IMR-90 (cell line): ENCODE measurements around the gene TRAPPC3.

Source experiments
- CEBPB ChIP-seq: IDR thresholded peaks from 2 replicates; pipeline ENCODE4 v1.6.1; 2012; ENCODE audit warnings: low read depth, low read length, improper control_type of control experiment
- CTCF ChIP-seq: conservative IDR thresholded peaks from 2 replicates; pipeline ENCODE4 v1.5.1; 2012; ENCODE audit warnings: mild to moderate bottlenecking, low read depth, low read length, improper control_type of control experiment
- POLR2A ChIP-seq: IDR thresholded peaks from 2 replicates; pipeline ENCODE4 v1.6.1; 2012; ENCODE audit warnings: mild to moderate bottlenecking, low read depth, low read length
- RCOR1 ChIP-seq: IDR thresholded peaks from 2 replicates; pipeline ENCODE4 v1.6.1; 2012; ENCODE audit warnings: mild to moderate bottlenecking, low read length, improper control_type of control experiment; ENCODE audit not compliant: insufficient replicate concordance
- SMC3 ChIP-seq: fragments of 150-350 bp; IDR thresholded peaks from 2 replicates; pipeline ENCODE4 v1.6.1; 2016; ENCODE audit warnings: low read depth, mild to moderate bottlenecking, antibody characterized with exemption, low read length, moderate library complexity

DNA sequence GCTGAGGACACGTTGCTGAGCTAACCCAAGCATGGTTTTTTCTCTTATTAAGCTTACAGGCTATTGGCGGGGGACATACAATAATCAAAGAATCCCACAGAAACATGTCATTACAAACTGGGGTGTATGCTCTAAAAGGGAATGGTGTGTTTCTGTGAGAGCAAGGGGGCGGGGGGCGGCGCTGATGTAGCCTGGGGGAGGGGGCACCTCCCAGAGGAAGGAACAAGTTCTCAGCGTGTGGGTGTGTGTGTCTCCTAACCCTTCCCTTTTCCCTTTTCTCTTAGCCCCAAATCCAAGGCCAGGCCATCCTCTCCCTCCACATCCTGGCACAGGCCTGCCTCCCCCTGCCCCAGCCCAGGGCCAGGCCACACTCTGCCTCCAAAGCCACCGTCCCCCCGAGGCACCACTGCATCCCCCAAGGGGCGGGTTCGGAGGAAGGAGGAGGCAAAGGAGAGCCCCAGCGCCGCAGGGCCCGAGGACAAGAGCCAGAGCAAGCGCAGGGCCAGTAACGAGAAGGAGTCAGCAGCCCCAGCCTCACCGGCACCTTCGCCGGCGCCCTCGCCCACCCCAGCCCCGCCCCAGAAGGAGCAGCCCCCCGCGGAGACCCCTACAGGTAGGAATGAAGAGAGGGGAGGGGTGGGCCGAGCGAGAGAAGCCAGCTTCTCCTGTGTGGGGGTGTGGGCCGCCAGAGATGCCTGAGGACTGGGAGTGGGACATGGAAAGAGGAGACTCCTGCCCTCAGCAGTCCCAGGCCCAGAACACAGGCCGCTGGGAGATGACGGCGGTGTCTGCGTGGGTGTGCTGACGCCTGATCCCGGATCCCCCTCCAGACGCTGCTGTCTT is 28.5 kb upstream of the TRAPPC3 start:
- TF ChIP-seq CTCF (no peak), CEBPB (no peak), POLR2A (no peak), RCOR1 (no peak), SMC3 (no peak)
